ACHN (cell line): Measurements from ENCODE around the gene KIF21A.

Experiments
- DNase-seq: peaks from one replicate; pipeline ENCODE4 v3.0.0-alpha.2; 2015
- in situ Hi-C: cut with HindIII; loops from 2 replicates; pipeline ENCODE4 v1.10.0; 2017; ENCODE audit warnings: low sequenced_read_pairs, low pct_ligation_motif_present, low pct_unique_long_range_greater_than_20kb

Gene KIF21A

DNA sequence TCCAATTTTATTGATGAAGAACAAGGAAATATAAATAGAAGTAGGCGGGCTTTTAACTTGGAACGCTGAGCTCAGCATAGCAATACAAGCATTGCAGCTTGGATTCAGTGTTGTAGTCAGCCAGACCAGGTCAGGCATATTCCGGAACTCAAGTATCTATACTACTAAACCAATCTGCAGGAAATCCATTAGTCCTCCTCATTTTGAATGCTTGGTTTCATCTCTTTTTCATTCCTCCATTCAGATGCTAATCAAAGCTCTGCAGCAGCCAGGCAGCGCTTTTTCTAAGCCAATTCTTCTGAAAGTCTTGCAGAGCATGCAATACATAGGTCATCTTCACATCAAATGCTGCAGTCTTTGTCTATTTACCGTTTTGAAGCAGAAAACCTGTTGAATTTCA is 49.0 kb downstream of the KIF21A start:
- in situ Hi-C loops = no loop called here
- DNase-seq = no peak

GRCh38 chr12:39393179-39393578 is 49.7 kb downstream of the KIF21A start:
- DNase-seq = no peak
- in situ Hi-C loops = no loop called here

GRCh38 chr12:39392154-39392925 is 50.6 kb downstream of the KIF21A start:
- in situ Hi-C loops = no loop called here
- DNase-seq = no peak

DNA sequence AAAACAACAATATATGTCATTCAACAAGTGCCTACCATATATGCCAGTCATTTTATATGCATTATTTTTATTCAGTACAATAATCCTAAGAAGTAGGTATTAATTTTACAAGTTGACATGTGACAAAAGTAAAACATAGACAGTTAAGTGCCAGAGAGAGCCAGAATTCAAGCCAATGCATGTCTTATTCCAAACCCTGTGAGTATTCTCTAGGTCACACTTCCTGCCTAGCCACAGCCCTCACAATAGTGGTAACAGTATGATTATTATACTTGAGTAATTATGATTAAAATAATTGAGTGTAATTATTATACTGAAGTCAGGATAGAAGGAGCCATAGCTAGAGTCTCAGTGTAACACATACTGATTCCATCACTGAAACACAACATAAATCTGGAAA is 52.2 kb downstream of the KIF21A start:
- in situ Hi-C loops = no loop called here
- no peak for DNase-seq

GRCh38 chr12:39389399-39390150 is 53.3 kb downstream of the KIF21A start:
- in situ Hi-C loops = no loop called here
- DNase-seq = no peak

- in situ Hi-C loops = no loop called here
Observed at GRCh38 chr12:39386335-39386734, 56.6 kb downstream of the KIF21A start.

GRCh38 chr12:39383114-39383513 is 59.8 kb downstream of the KIF21A start:
- in situ Hi-C loops = no loop called here
- no peak for DNase-seq

More at GRCh38 chr12:39386335-39386734, 56.6 kb downstream of the KIF21A start:
- no peak for DNase-seq

GRCh38 chr12:39380090-39380489 is 62.8 kb downstream of the KIF21A start:
- in situ Hi-C loops = no loop called here
- no peak for DNase-seq

GRCh38 chr12:39378341-39378740 is 64.6 kb downstream of the KIF21A start:
- no peak for DNase-seq
- in situ Hi-C loops = no loop called here

DNA sequence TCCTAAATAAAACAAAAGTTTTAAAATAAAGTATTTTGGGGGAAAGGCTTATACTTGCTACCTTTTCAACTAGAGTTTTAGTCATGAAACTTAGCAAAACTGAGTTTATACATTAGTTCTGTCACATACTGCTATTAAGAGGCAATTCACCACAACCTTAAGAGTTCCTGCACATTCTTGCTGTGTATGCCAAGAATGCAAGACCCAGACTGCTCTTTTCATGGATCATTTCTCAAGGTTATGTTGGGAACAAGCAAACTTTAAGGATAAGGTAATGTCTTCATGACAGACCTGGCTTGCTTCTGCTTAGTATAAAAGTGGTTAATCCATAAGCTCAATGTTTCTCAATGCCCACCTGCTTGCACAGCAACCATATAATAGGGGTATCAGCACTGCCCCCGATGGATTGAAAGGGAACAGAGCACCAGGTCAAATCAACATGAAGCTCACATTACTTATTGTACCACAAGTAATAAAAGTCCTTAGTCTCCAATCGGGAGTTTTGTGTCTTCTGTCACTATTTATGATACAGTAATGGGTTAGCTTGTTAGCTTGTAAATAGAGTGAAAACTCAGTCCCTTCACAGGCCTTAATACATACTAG is 67.6 kb downstream of the KIF21A start:
- peak; percentile 63 for DNase-seq
- in situ Hi-C loops = no loop called here

GRCh38 chr12:39372929-39373328 is 70.0 kb downstream of the KIF21A start:
- in situ Hi-C loops = no loop called here
- DNase-seq = peak; percentile 34

GRCh38 chr12:39372204-39372925 is 70.6 kb downstream of the KIF21A start:
- DNase-seq = no peak
- in situ Hi-C loops = no loop called here

DNA sequence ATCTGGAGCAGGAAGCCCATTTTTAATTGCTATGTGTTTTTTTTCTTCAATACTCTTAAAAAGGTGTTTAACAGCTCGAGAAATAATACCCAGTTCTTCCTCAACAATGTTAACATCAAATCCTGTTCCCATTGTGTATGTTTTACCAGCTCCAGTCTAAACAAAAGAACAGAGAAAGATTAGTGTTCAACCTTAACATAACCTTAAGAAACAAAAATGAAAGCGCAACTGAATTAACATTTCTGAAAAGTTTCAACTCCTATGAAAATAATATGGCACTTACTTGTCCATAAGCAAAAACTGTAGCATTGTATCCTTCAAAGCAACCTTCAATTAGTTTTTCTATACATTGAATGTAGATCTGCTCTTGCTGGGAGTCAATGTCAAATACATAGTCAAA is 73.2 kb downstream of the KIF21A start:
- DNase-seq = no peak
- in situ Hi-C loops = no loop called here

DNA sequence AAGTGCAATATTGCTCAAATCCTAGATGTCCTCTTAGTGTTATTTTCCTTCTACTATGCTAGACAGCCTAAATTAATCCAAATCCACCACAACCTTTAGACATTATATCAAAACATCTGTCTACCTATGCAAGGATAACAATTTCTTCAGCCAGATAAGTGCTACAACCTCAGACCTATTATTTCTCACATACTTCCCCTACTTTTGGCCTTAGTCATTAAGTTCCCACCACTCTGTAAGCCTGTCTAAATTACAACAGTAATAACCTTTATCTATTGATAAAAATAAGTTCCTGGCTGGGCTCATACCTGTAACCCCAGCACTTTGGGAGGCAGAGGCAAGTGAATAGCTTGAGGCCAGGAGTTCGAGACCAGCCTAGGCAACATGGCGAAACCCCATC is 74.0 kb downstream of the KIF21A start:
- in situ Hi-C loops = no loop called here
- peak; percentile 29 for DNase-seq

DNA sequence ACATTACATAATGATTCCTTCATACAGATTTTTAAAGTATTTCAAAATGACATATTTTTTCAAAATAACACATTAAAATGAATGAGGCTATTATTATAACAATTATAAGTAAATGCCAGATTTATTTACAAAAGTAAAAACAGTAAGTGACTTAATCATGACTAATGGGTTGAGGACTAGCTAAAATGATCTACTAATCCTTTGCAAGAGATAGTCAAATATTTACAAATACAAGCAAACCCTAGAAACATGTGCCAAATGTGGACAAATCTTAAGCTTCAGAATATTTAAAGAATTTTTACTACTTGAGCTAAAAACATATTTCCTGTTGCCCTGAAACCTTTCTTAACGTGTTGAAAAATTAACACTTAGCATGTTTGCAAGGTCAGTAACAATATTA is 74.8 kb downstream of the KIF21A start:
- no peak for DNase-seq
- in situ Hi-C loops = no loop called here

- in situ Hi-C loops = no loop called here
- no peak for DNase-seq
Observed at GRCh38 chr12:39367494-39367893, 75.4 kb downstream of the KIF21A start.

GRCh38 chr12:39365364-39366001 is 77.4 kb downstream of the KIF21A start:
- in situ Hi-C loops = no loop called here
- DNase-seq = peak; percentile 33

- no peak for DNase-seq
- in situ Hi-C loops = no loop called here
Observed at GRCh38 chr12:39364196-39364595, 78.7 kb downstream of the KIF21A start.

DNA sequence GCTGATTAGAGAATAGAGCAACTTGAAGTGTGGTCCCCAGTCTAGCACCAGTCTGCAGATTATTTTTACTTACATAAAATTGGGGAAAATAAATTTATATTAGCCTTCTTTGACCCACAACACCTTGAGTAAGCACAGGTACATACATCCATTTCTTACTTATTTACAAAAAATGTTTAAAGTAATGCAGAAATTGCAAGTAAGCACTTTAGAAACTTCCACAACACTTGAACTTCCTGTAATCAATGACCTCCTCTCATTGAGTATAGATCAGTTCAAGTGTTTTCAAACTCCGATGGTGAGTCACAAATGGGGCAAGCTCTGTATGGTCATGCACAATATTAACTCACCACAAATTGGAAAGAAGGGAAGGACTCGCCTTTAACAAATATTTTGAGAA is 83.3 kb downstream of the KIF21A start:
- DNase-seq = no peak
- in situ Hi-C loops = no loop called here
